Testis (tissue), 2 donors: ENCODE data around the gene RGS3.

Experiments
- POLR2A ChIP-seq: fragments of 450-650 bp; IDR thresholded peaks from one replicate; pipeline ENCODE4 v1.6.1; 2017; ENCODE audit warnings: antibody characterized with exemption, mild to moderate bottlenecking, moderate library complexity
- TF ChIP-seq, protein P1 (sequence below), 3 experiments: fragments of 450-650 bp in 2 of 3; fragments of 200-600 bp in 1 of 3; sonication (generic) in 1 of 3; IDR thresholded peaks; one replicate each; pipeline ENCODE4 v1.5.1; 2016 to 2019; ENCODE audit warnings: antibody characterized with exemption in 3 of 3, mild to moderate bottlenecking in 2 of 3, moderate library complexity in 1 of 3

DNA sequence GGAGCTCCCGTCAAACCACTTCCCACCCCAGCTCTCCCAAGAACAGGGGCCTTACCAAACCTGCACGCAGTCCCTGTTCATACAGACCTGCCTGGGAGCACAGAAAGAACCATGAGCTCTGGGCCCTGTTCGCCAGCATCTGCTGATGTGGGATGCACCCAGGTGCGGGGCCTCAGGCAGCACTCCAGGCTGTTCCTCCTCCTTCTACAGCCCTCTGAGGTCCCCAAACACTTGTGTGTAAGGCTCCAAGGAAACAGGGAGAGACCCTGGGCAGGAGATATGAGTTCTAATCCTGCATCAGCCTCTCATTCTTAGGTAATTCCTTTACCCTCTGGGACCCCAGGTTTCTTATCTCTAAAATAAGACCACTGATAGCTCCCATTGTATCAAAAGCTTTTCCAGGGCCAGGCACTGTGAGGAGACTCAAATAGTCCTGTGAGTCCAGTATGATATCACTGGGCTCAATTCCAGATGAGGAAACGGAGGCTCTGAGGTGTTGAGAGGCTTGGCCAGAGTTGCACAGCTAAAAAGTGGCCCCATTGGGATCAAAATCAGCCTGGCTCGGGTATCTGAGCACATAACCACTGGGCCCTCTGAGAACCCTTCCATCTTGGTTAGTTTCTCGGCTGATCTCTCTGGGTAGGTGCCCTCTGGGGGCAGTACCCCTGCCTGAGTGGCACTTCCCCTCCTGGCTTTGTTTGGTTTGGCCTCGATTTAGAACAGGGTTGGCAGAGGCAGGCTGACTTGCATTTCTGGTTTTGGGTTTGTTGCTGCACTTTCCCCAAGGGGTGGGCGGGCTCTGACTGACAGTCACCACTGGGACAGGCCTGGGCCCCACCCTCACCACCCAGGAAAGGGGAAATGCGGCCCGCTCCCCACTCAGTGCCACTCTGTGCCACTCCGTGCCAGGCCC, 116.8 kb downstream of the RGS3 start:
- no peak for TF ChIP-seq POLR2A
- TF ChIP-seq, protein P1, sequence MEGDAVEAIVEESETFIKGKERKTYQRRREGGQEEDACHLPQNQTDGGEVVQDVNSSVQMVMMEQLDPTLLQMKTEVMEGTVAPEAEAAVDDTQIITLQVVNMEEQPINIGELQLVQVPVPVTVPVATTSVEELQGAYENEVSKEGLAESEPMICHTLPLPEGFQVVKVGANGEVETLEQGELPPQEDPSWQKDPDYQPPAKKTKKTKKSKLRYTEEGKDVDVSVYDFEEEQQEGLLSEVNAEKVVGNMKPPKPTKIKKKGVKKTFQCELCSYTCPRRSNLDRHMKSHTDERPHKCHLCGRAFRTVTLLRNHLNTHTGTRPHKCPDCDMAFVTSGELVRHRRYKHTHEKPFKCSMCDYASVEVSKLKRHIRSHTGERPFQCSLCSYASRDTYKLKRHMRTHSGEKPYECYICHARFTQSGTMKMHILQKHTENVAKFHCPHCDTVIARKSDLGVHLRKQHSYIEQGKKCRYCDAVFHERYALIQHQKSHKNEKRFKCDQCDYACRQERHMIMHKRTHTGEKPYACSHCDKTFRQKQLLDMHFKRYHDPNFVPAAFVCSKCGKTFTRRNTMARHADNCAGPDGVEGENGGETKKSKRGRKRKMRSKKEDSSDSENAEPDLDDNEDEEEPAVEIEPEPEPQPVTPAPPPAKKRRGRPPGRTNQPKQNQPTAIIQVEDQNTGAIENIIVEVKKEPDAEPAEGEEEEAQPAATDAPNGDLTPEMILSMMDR (IDR thresholded peaks at IDR 0.05), result no peak
